Omental fat pad (tissue), 4 donors: ENCODE measurements around the gene FNDC3A. TPM values are rescaled to one million over a fixed set of nuclear protein-coding genes. Genes with fewer than 3 reads are reported as not detected.

Source experiments
- ATAC-seq: fragments of 150-250 bp; one replicate; pipeline ENCODE4 v1.9.1; 2016; ENCODE audit warnings: mild to moderate bottlenecking, moderate library complexity; ENCODE audit not compliant: low FRiP score
- DNase-seq: peaks from one replicate; pipeline ENCODE4 v3.0.0-alpha.2; 2019; ENCODE audit warnings: low spot score
- CTCF ChIP-seq, 3 donors: fragments of 450-650 bp; IDR thresholded peaks; one replicate each; pipeline ENCODE4 v1.5.1; 2016 to 2017; ENCODE audit warnings: antibody characterized with exemption in 3 of 3, mild to moderate bottlenecking in 3 of 3, moderate library complexity in 2 of 3
- total RNA-seq, 4 donors: library from RNA; depleted of rRNA; stranded (reverse); fragments of >200 nt; gene quantifications; one replicate each; pipeline ENCODE4 v1.1.0, GENCODE V29; 2016

Gene FNDC3A
- total RNA-seq, 4 donors from 2014 or later: 53.7 to 59.8 (median 56.4) TPM

GRCh38 chr13:48955536-48955935 lies 20.2 kb upstream of the FNDC3A start:
- ATAC-seq (no peak), DNase-seq (no peak)
- no peak for TF ChIP-seq CTCF (IDR thresholded peaks at IDR 0.05)

- DNase-seq: no peak
- no peak for ATAC-seq
- TF ChIP-seq CTCF (IDR thresholded peaks at IDR 0.05): no peak
Measured at GRCh38 chr13:48961379-48961778, 14.3 kb upstream of the FNDC3A start.

- ATAC-seq: peak; percentile 28
- DNase-seq: no peak
- no peak for TF ChIP-seq CTCF (IDR thresholded peaks at IDR 0.05)
Measured at GRCh38 chr13:48962281-48962680, 13.4 kb upstream of the FNDC3A start.

DNA sequence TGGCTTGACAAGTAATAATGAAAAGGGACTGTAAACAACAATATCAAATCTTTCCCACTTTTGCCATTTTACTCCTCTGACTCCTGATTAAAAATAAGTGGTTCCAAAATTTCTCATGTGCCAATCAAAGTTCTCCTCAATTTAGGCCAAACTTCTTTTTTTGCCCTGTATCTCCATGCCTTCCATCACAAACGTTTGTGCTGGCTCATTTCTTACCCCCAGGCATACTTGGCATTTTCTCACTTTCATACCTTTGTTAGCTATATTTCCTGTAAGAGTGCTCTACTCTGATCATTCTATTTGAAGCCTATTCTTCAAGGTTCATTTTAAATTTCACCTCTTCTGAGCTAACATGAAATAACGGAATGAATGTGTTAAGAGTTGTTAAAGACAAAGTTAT lies 10.0 kb upstream of the FNDC3A start:
- TF ChIP-seq CTCF (IDR thresholded peaks at IDR 0.05): no peak
- DNase-seq (no peak), ATAC-seq (no peak)

- ATAC-seq (no peak), DNase-seq (no peak)
- TF ChIP-seq CTCF (IDR thresholded peaks at IDR 0.05): no peak
Measured at GRCh38 chr13:48969685-48970084, 6.0 kb upstream of the FNDC3A start.

DNA sequence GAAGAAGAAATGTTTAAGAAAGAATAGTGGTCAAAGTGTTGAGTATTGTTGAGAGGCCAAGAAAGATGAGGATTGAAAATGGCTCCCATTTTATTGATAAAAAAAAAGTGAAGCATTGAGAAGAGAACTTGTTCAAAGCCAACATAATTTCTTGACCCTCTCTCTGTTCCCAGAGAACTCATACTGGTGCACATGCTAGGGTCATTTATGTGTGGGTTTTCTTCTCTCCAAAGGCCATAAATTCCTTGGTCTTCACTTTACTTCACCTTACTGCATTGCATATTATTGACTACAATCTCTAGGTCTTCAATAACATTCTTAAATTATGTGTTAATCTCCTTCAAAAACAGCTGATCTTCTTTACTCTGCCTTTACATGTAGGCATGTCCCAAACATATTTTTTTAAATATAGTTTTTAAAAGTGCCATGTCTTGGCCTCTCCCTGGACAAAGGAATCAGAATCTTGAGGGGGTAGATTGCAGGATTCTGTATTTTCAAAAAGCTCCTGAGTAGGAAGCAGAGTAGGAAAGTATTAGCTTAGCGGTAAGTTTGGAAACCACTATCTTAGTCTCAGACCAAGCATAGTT lies 1.8 kb upstream of the FNDC3A start:
- DNase-seq (no peak), ATAC-seq (no peak)
- TF ChIP-seq CTCF (IDR thresholded peaks at IDR 0.05): no peak

GRCh38 chr13:48975101-48975855 lies 434 bp upstream of the FNDC3A start:
- TF ChIP-seq CTCF (IDR thresholded peaks at IDR 0.05): no peak
- no peak for DNase-seq

More at GRCh38 chr13:48975101-48975855, 434 bp upstream of the FNDC3A start:
- ATAC-seq: peak; percentile 31
